Left ventricle myocardium inferior (tissue), 1 donor: Measurements from ENCODE around the gene EEF2K. TPM values are rescaled to one million over a fixed set of nuclear protein-coding genes. Genes with fewer than 3 reads are reported as not detected.

ENCODE experiments used
- DNase-seq: peaks from one replicate; pipeline ENCODE4 v3.0.0-alpha.2; 2020
- H3K27ac ChIP-seq: fragments of 200-600 bp; replicated peaks from 2 replicates; pipeline ENCODE4 v1.8.0; 2021
- H3K27me3 ChIP-seq: fragments of 200-600 bp; 2 replicates; pipeline ENCODE4 v1.8.0; 2021; ENCODE audit warnings: low read depth
- H3K36me3 ChIP-seq: fragments of 200-600 bp; 2 replicates; pipeline ENCODE4 v1.8.0; 2021
- H3K4me1 ChIP-seq: fragments of 200-600 bp; 2 replicates; pipeline ENCODE4 v1.8.0; 2021
- H3K4me3 ChIP-seq: fragments of 200-600 bp; 2 replicates; pipeline ENCODE4 v1.8.0; 2021; ENCODE audit warnings: mild to moderate bottlenecking, moderate library complexity
- H3K9me3 ChIP-seq: fragments of 200-600 bp; replicated peaks from 2 replicates; pipeline ENCODE4 v1.8.0; 2021
- CTCF ChIP-seq: fragments of 200-600 bp; IDR thresholded peaks from 2 replicates; pipeline ENCODE4 v1.8.0; 2021; ENCODE audit warnings: antibody characterized with exemption, mild to moderate bottlenecking, borderline replicate concordance
- intact Hi-C: fragments of 100-400 bp; cut with micrococcal nuclease; formaldehyde crosslinking; loops from one replicate; pipeline ENCODE4 v1.11.0; 2022
- total RNA-seq: library from RNA; stranded (reverse); fragmentation: NEBNext Ultra II Directional; extraction: Animal tissue kit (Norgen Biotek cat#: 25700); gene quantifications from one replicate; pipeline ENCODE4 v1.2.1, GENCODE V29; 2021
- donor health status: DM: no; HTN: yes; CAD: no; lungs with severe emphysema.

The EEF2K gene
- total RNA-seq, 1 donor from 2014 or later, result 22.1 TPM

DNA sequence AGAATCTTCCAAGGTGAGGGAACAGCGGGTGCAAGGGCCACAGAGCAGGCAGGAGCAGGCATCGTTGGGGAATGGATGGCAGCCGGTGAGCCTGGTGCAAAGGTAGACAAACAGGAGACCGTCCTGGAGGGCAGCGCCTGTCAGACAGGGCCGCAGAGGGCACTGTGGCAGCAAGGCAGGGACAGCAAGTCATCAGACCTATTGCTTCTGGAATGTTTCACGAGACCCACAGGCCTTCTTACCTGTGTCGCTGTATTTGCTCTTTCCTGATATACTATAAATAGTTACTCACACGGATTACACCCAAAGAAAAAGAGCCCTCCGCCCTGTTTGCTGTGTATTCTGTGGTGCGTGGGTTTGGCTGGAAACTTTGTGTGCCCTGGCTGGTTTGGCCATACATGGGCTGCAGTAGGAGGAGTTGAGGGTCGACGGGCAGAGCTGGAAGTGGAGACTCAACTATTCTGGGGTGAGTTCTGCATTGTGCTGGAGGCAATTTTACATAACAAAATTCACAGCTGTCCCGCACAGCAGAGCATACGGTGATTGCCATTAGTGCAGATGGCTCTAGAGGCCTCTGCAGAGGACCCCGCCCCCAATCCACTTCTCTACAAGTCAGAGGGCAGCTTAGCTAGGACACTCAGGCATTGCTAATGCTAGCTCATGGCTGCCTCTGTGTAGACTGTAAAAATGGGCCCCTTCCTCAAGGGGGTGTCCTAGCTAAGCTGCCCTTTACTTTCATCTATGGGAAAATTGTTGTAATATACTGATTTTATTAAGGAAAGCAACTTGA is 72.6 kb downstream of the EEF2K start:
- Histone ChIP-seq H3K36me3 (peaks cover 90% of the 10 kb centered on the region), H3K27ac (no peak overlapping the region), H3K9me3 (no peaks in the 10 kb centered on the region), H3K27me3 (no peaks in the 10 kb centered on the region), H3K4me3 (no peak overlapping the region), H3K4me1 (peaks cover 8% of the 10 kb centered on the region)
- no peak for DNase-seq
- no peak for TF ChIP-seq CTCF
- intact Hi-C loops, result loop anchor here (10.0 kb wide), 1 partner anchor 54 kb away; no protein-coding TSS in a partner anchor

DNA sequence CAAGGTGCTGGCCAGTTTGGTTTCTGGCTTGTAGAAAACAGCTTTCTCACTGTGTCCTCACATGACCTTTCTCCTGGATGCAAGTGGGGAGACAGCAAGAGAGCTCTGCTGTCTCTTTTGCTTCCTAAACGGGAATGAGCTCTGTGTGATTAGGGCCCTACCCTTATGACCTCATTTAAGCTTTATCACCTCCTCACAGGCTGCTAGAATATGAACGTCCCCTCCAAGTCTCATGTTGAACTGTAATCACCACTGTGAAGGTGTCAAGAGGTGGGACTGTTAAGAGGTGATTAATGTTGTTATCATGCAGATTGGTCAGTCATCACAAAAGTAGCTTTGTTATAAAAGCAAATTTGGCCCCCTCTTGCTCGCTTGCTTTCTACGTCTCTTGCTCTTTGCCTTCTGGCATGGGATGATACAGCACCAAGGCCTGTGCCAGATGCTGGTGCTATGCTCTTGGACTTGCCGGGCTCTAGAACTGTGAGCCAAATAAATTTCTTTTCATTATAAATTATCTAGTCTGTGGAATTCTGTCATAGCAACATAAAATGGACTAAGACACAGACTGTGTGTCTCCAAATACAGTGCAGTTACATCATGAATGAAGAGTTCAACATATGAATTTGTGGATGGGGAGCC is 76.3 kb downstream of the EEF2K start:
- Histone ChIP-seq H3K4me1 (peaks cover 8% of the 10 kb centered on the region), H3K4me3 (no peak overlapping the region), H3K27ac (no peak overlapping the region), H3K36me3 (peaks cover 83% of the 10 kb centered on the region), H3K9me3 (no peaks in the 10 kb centered on the region), H3K27me3 (no peaks in the 10 kb centered on the region)
- no peak for DNase-seq
- no peak for TF ChIP-seq CTCF
- intact Hi-C loops, result no loop called here

DNA sequence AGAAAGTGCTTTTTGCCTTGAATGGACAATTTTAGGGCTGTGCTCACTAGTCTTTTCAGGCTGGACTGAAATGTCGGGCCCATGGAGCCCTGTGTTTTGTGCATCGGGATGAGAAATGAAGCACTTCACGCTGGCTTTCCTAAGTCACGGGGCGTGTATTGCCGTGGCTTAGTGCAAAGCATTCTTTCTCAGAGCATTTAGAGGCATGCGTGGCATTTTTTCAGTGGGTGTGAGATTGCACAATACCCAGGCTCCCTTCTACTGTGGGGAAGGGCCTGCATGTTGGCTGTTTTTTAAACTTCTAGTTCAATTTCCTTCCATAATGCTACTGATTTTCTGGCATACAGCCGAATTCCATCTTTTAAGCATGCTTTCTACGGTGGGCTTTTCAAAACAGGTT is 78.6 kb downstream of the EEF2K start:
- no peak overlapping the region for H3K4me3 ChIP-seq
- TF ChIP-seq CTCF, result no peak
- H3K27me3 ChIP-seq, result no peaks in the 10 kb centered on the region
- DNase-seq, result no peak
- no peak overlapping the region for H3K27ac ChIP-seq
- no peaks in the 10 kb centered on the region for H3K9me3 ChIP-seq
- intact Hi-C loops, result no loop called here
- H3K4me1 ChIP-seq, result peaks cover 4% of the 10 kb centered on the region
- peaks cover 69% of the 10 kb centered on the region for H3K36me3 ChIP-seq

DNA sequence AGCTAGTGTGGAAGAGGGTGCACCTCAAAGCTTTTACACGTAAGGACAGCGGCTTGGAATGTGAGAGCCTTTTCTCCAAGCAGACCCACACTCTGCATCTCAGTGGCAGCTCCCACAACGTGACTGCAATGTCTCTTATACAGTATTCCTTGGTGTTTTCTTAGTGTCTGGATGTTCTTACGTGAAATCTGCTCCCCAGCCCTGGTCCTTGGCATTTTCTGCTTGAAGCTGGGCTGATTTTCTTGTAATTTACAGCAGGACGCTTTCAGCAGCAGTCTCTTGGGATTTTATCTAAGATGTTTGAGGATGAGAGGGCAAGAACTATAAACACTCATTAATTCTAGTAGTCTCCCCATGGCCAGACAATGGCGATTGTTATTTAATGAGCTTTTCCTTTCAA is 79.0 kb downstream of the EEF2K start:
- DNase-seq, result no peak
- peaks cover 4% of the 10 kb centered on the region for H3K4me1 ChIP-seq
- H3K36me3 ChIP-seq, result peaks cover 65% of the 10 kb centered on the region
- no peak overlapping the region for H3K4me3 ChIP-seq
- no peak for TF ChIP-seq CTCF
- no peaks in the 10 kb centered on the region for H3K27me3 ChIP-seq
- H3K9me3 ChIP-seq, result no peaks in the 10 kb centered on the region
- intact Hi-C loops, result no loop called here
- H3K27ac ChIP-seq, result no peak overlapping the region

DNA sequence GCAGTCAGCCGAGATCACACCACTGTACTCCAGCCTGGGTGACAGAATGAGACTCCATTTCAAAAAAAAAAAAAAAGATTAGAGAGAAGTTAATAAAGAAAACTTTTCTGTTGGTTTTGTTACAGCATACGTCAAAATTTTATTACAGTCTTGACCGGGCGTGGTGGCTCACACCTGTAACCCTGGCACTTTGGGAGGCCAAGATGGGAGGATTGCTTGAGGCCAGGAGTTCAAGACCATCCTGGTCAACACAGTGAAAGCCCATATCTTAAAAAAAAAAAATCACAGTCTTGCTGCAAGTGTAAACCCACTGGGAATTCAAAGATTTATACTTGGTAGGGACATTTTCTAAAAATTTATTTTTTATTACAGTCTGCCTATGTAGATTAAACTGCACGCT is 84.9 kb downstream of the EEF2K start:
- Histone ChIP-seq H3K4me1 (peaks cover 2% of the 10 kb centered on the region), H3K9me3 (no peaks in the 10 kb centered on the region), H3K27me3 (no peaks in the 10 kb centered on the region), H3K27ac (no peak overlapping the region), H3K36me3 (peaks cover 6% of the 10 kb centered on the region), H3K4me3 (no peak overlapping the region)
- intact Hi-C loops, result no loop called here
- no peak for TF ChIP-seq CTCF
- no peak for DNase-seq
